Astrocyte (in vitro differentiated cells and primary cell): ENCODE measurements around the gene ERVW-1.

Experiments used
- CTCF ChIP-seq: IDR thresholded peaks from 2 replicates; pipeline ENCODE4 v1.5.1; 2011; ENCODE audit warnings: low read depth, mild to moderate bottlenecking, inconsistent platforms, low read length, moderate library complexity; ENCODE audit not compliant: insufficient read depth
- EZH2 ChIP-seq: IDR thresholded peaks from 2 replicates; pipeline ENCODE4 v1.6.1; 2012; ENCODE audit warnings: mild to moderate bottlenecking, low read length, inconsistent platforms; ENCODE audit not compliant: insufficient read depth

GRCh38 chr7:92451645-92452044 lies 26.1 kb downstream of the ERVW-1 start:
- no peak for TF ChIP-seq CTCF
- TF ChIP-seq EZH2, result no peak
